CD14-positive monocyte (primary cell): Measurements from ENCODE around the gene SCG3. TPM values are rescaled to one million over a fixed set of nuclear protein-coding genes. Genes with fewer than 3 reads are reported as not detected.

Experiments
- DNase-seq, 3 donors: peaks; one replicate each; pipeline ENCODE4 v3.0.0-alpha.2; 2011 to 2022
- H2AFZ ChIP-seq: 2 replicates; pipeline ENCODE4 v1.6.0; 2012; ENCODE audit warnings: mild to moderate bottlenecking, low read depth, low read length, inconsistent platforms; ENCODE audit not compliant: insufficient read depth, poor library complexity, severe bottlenecking
- H3K27ac ChIP-seq, 2 donors: 1 replicate in 1 of 2; 2 replicates in 1 of 2; pipeline ENCODE4 v1.5.1; 2012 to 2013; ENCODE audit warnings: low read length in 2 of 2, control low read depth in 1 of 2, inconsistent platforms in 1 of 2, low read depth in 1 of 2, mild to moderate bottlenecking in 1 of 2
- H3K27me3 ChIP-seq, 2 donors: one replicate each; pipeline versions ENCODE4 v1.6.0 to v1.6.1; 2011 to 2013; ENCODE audit warnings: low read length in 2 of 2; ENCODE audit not compliant: control insufficient read depth in 2 of 2, insufficient read depth in 2 of 2
- H3K36me3 ChIP-seq, 2 donors: replicated peaks in 1 of 2; 1 replicate in 1 of 2; 2 replicates in 1 of 2; pipeline versions ENCODE4 v1.5.1 to v1.6.1; 2012 to 2013; ENCODE audit warnings: low read length in 2 of 2, control low read depth in 1 of 2, inconsistent platforms in 1 of 2, mild to moderate bottlenecking in 1 of 2; ENCODE audit not compliant: insufficient read depth in 2 of 2, control insufficient read depth in 1 of 2
- H3K4me1 ChIP-seq, 2 donors: 1 replicate in 1 of 2; 2 replicates in 1 of 2; pipeline versions ENCODE4 v1.5.1 to v1.6.1; 2012 to 2013; ENCODE audit warnings: low read length in 2 of 2, control low read depth in 1 of 2, inconsistent platforms in 1 of 2, mild to moderate bottlenecking in 1 of 2, moderate library complexity in 1 of 2; ENCODE audit not compliant: insufficient read depth in 2 of 2, control insufficient read depth in 1 of 2
- H3K4me2 ChIP-seq: replicated peaks from 2 replicates; pipeline ENCODE3; 2012; ENCODE audit warnings: low read length, moderate library complexity, mild to moderate bottlenecking; ENCODE audit not compliant: poor library complexity, severe bottlenecking; ENCODE audit errors: extremely low read depth
- H3K4me3 ChIP-seq, 3 experiments: fragments of 200-600 bp in 1 of 3; sonication (generic) in 1 of 3; replicated peaks in 1 of 3; 1 replicate in 2 of 3; 2 replicates in 1 of 3; pipeline ENCODE4 v1.5.1; 2011 to 2013; ENCODE audit warnings: low read length in 3 of 3, mild to moderate bottlenecking in 3 of 3, control low read depth in 2 of 3, low read depth in 2 of 3, inconsistent platforms in 1 of 3, moderate library complexity in 1 of 3
- H3K79me2 ChIP-seq: 2 replicates; pipeline ENCODE4 v1.6.0; 2012; ENCODE audit warnings: mild to moderate bottlenecking, control low read depth, inconsistent platforms, low read length, moderate library complexity; ENCODE audit not compliant: insufficient read depth
- H3K9ac ChIP-seq: 2 replicates; pipeline ENCODE4 v1.6.0; 2017; ENCODE audit warnings: low read length, mild to moderate bottlenecking; ENCODE audit not compliant: insufficient read depth, poor library complexity, severe bottlenecking
- H3K9me3 ChIP-seq, 2 donors: replicated peaks in 1 of 2; 1 replicate in 1 of 2; 2 replicates in 1 of 2; pipeline versions ENCODE4 v1.5.1 to v1.6.1; 2012 to 2013; ENCODE audit warnings: low read length in 2 of 2, control low read depth in 1 of 2; ENCODE audit not compliant: control insufficient read depth in 1 of 2, insufficient read depth in 1 of 2
- H4K20me1 ChIP-seq: 2 replicates; pipeline ENCODE4 v1.6.0; 2012; ENCODE audit warnings: mild to moderate bottlenecking, low read length, control low read depth, moderate library complexity; ENCODE audit not compliant: insufficient read depth
- H3K27ac Mint-ChIP-seq, 7 donors: one replicate each; pipeline ENCODE4 v1.8.0; 2020; ENCODE audit warnings: mild to moderate bottlenecking in 7 of 7, mixed read lengths in 7 of 7, moderate library complexity in 6 of 7, inconsistent platforms in 2 of 7
- H3K27me3 Mint-ChIP-seq, 3 donors: one replicate each; pipeline ENCODE4 v1.8.0; 2021 to 2022; ENCODE audit warnings: low read depth in 3 of 3, mild to moderate bottlenecking in 3 of 3, mixed read lengths in 3 of 3, moderate library complexity in 3 of 3, inconsistent platforms in 1 of 3
- H3K36me3 Mint-ChIP-seq, 2 donors: one replicate each; pipeline ENCODE4 v1.8.0; 2020; ENCODE audit warnings: mixed read lengths in 2 of 2, inconsistent platforms in 1 of 2, mild to moderate bottlenecking in 1 of 2
- H3K4me1 Mint-ChIP-seq: one replicate; pipeline ENCODE4 v1.8.0; 2020; ENCODE audit warnings: mild to moderate bottlenecking, mixed read lengths
- H3K4me3 Mint-ChIP-seq, 2 donors: one replicate each; pipeline ENCODE4 v1.8.0; 2020; ENCODE audit warnings: mild to moderate bottlenecking in 2 of 2, mixed read lengths in 2 of 2, moderate library complexity in 1 of 2
- H3K9me3 Mint-ChIP-seq, 7 donors: one replicate each; pipeline ENCODE4 v1.8.0; 2020 to 2022; ENCODE audit warnings: mixed read lengths in 7 of 7, mild to moderate bottlenecking in 6 of 7, moderate library complexity in 6 of 7, inconsistent platforms in 2 of 7
- CTCF ChIP-seq: fragments of 200-600 bp; IDR thresholded peaks from one replicate; pipeline ENCODE4 v1.8.0; 2022; ENCODE audit warnings: antibody characterized with exemption, mild to moderate bottlenecking
- WGBS: methylation state at CpG from one replicate; pipeline ENCODE4 v1.1.5; 2013; ENCODE audit warnings: missing lambda C conversion rate; ENCODE audit not compliant: insufficient coverage; 5-methylcytosine and 5-hydroxymethylcytosine counted together
- intact Hi-C, 2 donors: fragments of 100-400 bp; cut with micrococcal nuclease; formaldehyde crosslinking; loops; one replicate each; pipeline versions ENCODE4 v1.15.0 to v1.15.1; 2023
- polyA plus RNA-seq, 3 donors: library from polyadenylated mRNA; depleted of rRNA in 1 of 3; unstranded in 2 of 3; stranded (reverse) in 1 of 3; fragments of 300-500 nt in 2 of 3; fragments of >200 nt in 1 of 3; fragmentation: Illumina TruSeq in 2 of 3; gene quantifications; 1 replicate in 2 of 3; 2 replicates in 1 of 3; pipeline ENCODE4 v1.2.3, GENCODE V29; 2012 to 2021

The SCG3 gene
- polyA plus RNA-seq, 3 donors, result not detected

GRCh38 chr15:51718746-51719145, 37.4 kb downstream of the SCG3 start:
- H3K36me3 Mint-ChIP-seq, result peaks cover 24 to 28% of the 10 kb centered on the region in 2 donors
- H3K27ac Mint-ChIP-seq, result no peak overlapping the region

DNA sequence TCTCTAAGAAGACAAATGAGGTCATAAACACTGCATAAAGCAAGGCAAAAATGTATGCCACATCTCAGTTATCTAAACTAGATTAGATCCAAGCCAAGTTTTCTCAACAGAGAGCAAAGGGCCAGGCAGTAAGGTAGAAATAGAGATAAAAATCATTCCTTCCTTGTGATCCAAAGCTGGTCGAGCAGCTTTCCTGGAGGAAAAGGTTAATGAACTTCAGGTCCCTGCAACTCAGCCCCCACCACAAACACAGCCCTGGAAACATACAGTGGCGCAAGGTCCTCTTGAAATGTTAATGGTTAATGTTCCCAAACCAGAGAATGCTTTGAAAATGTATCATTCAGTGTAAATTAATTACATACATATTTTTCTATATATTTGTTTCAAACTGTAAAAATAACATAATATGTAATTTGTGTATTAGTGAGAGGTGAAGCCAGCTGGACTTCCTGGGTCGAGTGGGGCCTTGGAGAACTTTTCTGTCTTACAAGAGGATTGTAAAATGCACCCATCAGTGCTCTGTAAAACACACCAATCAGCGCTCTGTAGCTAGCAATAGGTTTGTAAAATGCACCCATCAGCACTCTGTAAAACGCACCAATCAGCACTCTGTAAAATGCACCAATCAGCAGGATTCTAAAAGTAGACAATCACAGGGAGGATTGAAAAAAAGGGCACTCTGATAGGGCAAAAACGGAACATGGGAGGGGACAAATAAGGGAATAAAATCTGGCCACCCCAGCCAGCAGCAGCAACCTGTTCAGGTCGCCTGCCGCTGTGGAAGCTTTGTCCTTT, 39.1 kb downstream of the SCG3 start:
- H3K27ac ChIP-seq, result no peak overlapping the region
- DNase-seq, result no peak
- Mint-ChIP-seq H3K36me3 (peaks cover 34 to 36% of the 10 kb centered on the region in 2 donors), H3K4me3 (no peak overlapping the region), H3K27ac (no peak overlapping the region), H3K4me1 (peaks cover 13% of the 10 kb centered on the region), H3K9me3 (peaks cover 0 to 5% (median 0%) of the 10 kb centered on the region in 7 donors), H3K27me3 (peaks cover 0 to 3% (median 0%) of the 10 kb centered on the region in 3 donors)
- no peak for TF ChIP-seq CTCF
- H4K20me1 ChIP-seq, result peaks cover 24% of the 10 kb centered on the region
- WGBS, result 95% methylated on average over 4 of the region's 8 CpGs
- H3K79me2 ChIP-seq, result no peaks in the 10 kb centered on the region
- no peak overlapping the region for H3K4me2 ChIP-seq
- H3K36me3 ChIP-seq, result peaks cover 34 to 50% of the 10 kb centered on the region in 2 donors
- no peak overlapping the region for H3K4me3 ChIP-seq
- H3K9me3 ChIP-seq, result no peaks in the 10 kb centered on the region
- H3K4me1 ChIP-seq, result no peaks in the 10 kb centered on the region
- H3K27me3 ChIP-seq, result no peaks in the 10 kb centered on the region
- intact Hi-C loops, result no loop called here
- H3K9ac ChIP-seq, result no peak overlapping the region
- H2AFZ ChIP-seq, result no peak overlapping the region

More at GRCh38 chr15:51718746-51719145, 37.4 kb downstream of the SCG3 start:
- H3K4me2 ChIP-seq, result no peak overlapping the region
- H3K9ac ChIP-seq, result no peak overlapping the region
- Mint-ChIP-seq H3K9me3 (peaks cover 0 to 5% (median 0%) of the 10 kb centered on the region in 7 donors), H3K4me3 (no peak overlapping the region), H3K4me1 (peaks cover 4% of the 10 kb centered on the region), H3K27me3 (peaks cover 0 to 3% (median 0%) of the 10 kb centered on the region in 3 donors)
- TF ChIP-seq CTCF, result no peak
- H3K27me3 ChIP-seq, result no peaks in the 10 kb centered on the region
- H3K9me3 ChIP-seq, result no peaks in the 10 kb centered on the region
- no peak overlapping the region for H3K27ac ChIP-seq
- H3K79me2 ChIP-seq, result no peaks in the 10 kb centered on the region
- 79% methylated on average over 2 of the region's 3 CpGs for WGBS
- H4K20me1 ChIP-seq, result peaks cover 10% of the 10 kb centered on the region
- H3K36me3 ChIP-seq, result peaks cover 27 to 36% of the 10 kb centered on the region in 2 donors
- no peaks in the 10 kb centered on the region for H3K4me1 ChIP-seq
- no peak overlapping the region for H2AFZ ChIP-seq
- intact Hi-C loops, result loop anchor here in 1 of 2 donors (10.0 kb wide), 1 partner anchor 46 kb away; no protein-coding TSS in a partner anchor
- H3K4me3 ChIP-seq, result no peak overlapping the region
- no peak for DNase-seq
